CD4-positive, alpha-beta T cell treated with Interleukin-4 for 1 hour (primary cell): ENCODE measurements around the gene PPARD.
A peak's percentile ranks its signal among the peaks of the same experiment; 100 is the strongest.
"Not testable (repeated sequence)": the region's sequence is repeated elsewhere in the genome, so short reads cannot be mapped to it uniquely, and the experiment has no call there.

Experiments
- DNase-seq, 2 donors: peaks; one replicate each; pipeline ENCODE4 v3.0.0-alpha.2; 2020 to 2022

Gene PPARD

DNA sequence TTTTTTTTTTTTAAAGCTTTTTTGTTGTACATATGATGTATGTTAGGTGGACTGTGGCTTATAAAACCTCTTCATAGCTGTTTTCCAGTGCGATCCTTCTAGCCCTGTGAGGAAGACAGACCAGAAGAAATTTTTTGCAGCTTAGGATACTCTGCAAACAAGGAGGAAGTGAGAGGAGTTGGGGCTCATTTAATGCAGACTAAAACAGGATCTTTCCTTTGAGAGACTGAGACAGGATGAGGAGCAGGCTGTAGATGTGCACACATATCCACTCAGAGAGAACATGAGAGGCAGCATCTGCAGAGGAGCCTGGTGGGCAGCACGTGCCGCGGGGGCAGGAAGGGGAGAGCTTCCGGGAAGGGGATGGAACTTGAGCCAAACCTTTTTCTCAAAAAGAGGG, 45.7 kb downstream of the PPARD start:
- no peak for DNase-seq

DNA sequence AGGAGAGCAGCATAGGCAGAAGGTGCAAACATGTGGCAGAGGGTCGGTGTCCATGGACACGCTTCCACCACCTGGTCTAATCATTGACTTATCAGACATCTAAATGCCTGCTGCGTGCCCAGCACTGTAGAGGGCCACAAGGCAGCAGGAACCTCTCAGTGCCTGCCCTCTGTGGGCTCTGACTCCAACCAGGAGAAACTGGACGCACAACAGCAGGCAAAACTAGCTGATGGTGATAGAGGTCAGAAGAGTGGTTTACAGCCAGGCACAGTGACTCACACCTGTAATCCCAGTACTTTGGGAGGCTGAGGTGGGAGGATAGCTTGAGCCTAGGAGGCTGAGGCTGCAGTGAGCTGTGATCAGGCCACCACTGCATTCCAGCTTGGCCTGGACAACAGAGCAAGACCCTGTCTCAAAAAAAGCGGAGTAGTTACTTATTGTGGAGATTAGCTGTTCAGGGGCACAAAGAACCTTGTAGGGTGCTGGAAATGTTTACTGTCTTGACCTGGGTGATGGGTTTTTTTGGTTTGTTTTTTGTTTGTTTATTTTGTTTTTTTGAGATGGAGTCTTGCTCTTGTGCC, 46.5 kb downstream of the PPARD start:
- no peak for DNase-seq

GRCh38 chr6:35389386-35389785, 47.0 kb downstream of the PPARD start:
- DNase-seq, result not testable (repeated sequence)

- peak in 1 of 2 donors; percentile 23 for DNase-seq
Measured at GRCh38 chr6:35391240-35391968, 49.0 kb downstream of the PPARD start.

- no peak for DNase-seq
Measured at GRCh38 chr6:35392111-35392702, 49.8 kb downstream of the PPARD start.

DNA sequence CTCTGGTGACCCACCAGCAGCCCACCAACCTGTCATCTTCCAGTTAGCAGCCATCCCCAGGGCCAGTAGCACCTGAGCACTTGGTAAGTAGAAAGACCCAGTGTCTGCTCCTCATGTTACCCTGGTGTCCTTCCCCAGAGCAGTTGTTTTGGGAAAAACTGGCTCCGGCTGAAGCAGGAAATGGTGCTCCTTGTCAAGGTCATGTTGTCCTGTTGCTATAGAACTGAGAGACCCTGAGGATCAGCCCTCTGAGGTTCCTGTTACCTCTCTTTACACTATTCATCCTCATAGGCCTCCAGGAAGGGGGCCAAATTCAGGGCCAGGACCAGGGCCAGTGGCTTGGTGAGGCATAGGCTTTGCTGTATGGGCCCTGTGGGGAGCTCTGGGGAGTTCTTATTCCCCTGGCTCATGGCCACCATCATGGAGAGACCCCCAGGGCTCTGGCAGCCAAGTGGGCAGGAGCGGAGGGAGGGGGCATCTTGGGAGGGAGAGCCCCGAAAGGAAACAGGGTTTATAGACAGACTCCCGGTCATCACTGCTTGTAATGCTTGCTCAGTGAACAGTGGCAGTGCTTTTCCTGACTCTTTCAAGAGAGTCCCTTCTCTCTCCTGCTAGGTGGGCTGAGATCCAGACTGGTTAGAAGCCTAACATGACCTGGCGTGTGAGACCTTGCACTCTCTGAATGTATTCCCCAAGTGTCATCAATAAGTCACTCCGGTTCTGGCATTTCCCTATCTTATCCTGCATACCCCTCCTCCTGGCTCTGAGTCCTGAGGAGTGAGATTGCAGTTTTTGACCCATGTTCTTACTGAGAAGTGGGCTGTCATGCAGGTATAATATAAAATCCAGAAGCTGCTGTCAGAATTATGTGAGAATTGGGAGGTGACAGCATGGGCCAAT, 50.7 kb downstream of the PPARD start:
- no peak for DNase-seq

DNA sequence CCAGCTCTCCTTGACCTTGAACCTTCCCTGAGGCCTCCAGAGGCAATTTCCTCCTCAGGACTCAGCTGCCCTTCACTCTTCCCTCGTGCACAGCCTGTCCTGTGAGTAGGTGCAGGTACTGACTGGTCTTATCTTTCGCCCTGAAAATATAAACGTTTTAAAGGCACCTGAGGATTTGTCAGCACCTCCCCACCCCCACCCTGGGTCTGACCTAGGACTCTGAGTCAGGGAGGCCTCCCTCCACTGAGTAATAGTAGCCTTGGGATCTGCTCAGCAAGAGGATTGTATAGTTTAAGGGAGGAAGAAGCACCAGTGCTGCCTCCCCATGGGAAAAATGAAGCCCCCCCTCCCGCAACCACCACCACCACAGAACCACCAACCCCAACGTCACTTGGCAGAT, 54.6 kb downstream of the PPARD start:
- DNase-seq, result no peak

DNA sequence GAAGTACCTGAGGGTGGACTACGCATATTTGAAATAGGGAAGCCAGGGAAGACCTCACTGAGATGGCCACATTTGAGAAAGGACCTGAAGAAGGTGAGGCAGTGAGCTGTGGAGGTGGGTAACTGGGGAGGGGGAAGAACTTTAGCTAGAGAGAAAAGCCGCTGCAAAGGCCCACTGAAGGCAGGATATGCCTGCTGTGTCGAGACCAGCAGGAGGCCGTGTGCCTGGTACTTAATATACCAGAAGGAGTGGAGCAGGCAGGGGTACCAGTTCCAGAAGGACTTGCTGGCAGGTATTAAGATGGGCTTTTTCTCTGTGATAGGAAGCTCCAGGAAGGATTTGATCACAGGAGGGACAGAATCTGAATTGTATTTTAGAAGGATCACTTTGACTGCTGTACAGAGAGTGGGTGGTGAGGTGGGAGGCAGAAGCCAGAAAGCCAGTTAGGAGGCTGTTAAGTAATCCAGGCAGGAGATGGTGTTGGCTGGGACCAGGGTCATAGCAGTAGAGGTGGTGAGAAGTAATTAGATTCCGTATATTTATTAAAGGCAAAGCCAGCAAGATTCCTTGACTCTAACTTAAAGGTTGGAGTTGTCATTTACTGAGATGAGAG, 55.6 kb downstream of the PPARD start:
- DNase-seq, result no peak

DNA sequence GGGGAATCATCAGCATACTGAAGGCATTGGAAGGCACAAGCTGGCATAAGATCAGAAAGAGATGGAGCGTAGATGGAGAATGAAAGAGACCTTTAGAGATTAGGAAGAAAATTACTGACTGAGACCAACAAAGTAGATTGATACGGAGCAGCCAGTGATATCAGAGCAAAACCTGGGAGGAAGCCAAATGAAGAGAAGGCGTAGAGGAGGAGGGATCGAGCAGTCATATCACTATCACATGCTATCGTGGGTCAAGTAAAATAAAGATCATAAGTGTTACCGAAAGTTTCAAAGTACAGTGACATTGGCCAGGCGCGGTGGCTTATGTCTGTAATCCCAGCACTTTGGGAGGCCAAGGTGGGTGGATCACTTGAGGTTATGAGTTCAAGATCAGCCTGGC, 56.2 kb downstream of the PPARD start:
- DNase-seq, result no peak

DNA sequence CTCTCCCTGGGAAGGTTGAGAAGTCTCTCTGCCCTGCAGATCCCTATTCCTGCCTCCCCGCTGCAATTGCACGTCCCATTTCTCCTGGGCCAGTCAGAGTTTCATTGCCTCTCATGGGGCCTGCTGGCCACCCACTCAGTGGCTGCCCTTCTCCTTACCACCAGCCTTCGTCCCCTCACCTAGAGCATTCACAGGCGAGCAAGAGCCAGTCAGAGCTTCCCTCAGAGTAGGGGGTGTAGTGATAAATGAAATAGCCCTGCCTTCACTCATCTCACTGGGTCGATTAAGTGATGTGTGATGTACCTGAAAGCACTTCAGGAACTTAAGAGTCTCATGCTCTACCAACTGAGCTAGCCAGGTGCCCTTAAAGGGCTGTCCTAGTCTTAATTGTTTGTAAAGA, 57.8 kb downstream of the PPARD start:
- DNase-seq, result no peak

- DNase-seq, result no peak
Measured at GRCh38 chr6:35400901-35401311, 58.5 kb downstream of the PPARD start.

- DNase-seq, result no peak
Measured at GRCh38 chr6:35401514-35401913, 59.2 kb downstream of the PPARD start.

DNA sequence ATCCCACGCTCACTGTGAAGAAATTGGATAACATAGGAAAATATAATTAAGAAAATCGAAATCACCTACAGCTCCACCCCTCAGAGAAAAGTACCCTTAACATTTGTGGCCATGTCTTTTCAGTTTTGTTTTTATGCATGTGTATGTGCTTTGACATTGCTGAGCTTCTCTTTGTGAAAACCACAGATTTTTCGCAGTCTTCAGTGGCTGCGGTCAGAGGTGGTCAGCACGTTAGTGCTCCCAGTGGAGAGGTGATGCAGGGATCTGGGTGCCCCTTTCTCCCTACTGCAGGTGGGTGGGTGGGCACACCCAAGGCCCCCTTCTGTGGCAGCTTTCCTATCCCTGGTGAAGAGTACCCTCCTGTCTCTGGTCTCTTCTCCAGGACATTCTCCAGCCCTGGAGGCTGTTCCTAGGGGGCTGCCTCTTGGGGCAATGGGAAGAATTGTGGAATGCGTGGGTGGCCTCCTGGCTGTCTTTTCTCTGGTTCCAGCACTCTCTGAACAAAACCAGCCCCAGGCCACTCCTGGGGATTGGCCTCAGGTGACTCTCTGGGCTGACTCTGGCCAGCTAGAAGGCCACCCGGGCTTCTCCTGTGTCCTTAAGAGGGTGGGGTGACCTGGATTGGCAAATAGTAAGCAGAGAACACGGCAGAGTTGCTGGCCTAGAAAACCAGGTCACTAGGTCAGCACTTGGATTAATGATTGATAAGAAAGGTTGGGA, 59.9 kb downstream of the PPARD start:
- no peak for DNase-seq

GRCh38 chr6:35402856-35403191, 60.5 kb downstream of the PPARD start:
- DNase-seq, result no peak

DNA sequence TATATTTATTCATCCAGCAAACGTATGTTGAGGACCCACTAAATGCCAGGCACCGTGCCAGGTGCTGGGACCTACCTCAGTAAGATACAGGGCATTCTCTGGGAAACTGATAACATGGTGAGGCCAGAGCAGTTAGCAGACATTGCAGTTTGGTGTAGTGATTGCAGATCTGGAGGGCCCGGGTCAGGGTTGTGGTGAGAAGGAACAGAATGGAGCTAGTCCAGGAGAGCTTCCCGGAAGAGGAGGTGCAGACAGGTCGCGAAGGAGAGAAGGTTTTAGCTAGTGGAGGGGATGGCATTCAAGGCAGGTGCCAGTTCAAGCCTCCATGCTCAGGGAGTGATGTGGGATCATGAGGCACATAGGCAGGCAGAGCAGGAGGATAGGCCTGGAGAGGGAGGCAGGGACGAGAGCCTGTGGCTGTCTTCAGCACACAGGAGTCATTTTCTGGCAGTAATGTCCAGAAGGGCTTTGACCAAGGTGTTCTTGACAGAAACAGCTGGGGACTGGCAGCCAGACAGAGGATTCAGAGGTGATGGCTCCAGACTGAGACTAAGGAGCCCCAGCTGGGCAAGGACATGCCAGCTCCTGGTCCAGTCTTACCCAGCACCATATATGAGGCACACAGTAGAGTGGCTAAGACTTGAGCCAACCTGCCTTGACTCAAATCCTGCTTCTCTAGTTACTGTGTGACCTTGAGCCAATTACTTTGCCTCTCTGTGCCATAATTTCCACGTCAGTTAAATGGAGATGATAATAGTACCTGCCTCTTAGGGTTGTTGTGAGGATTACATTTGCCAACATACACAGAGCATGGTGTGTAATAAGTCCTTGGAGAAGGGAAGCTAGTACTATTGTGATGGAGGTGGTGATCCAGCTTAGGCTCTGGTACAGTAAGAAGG, 61.4 kb downstream of the PPARD start:
- DNase-seq, result no peak

DNA sequence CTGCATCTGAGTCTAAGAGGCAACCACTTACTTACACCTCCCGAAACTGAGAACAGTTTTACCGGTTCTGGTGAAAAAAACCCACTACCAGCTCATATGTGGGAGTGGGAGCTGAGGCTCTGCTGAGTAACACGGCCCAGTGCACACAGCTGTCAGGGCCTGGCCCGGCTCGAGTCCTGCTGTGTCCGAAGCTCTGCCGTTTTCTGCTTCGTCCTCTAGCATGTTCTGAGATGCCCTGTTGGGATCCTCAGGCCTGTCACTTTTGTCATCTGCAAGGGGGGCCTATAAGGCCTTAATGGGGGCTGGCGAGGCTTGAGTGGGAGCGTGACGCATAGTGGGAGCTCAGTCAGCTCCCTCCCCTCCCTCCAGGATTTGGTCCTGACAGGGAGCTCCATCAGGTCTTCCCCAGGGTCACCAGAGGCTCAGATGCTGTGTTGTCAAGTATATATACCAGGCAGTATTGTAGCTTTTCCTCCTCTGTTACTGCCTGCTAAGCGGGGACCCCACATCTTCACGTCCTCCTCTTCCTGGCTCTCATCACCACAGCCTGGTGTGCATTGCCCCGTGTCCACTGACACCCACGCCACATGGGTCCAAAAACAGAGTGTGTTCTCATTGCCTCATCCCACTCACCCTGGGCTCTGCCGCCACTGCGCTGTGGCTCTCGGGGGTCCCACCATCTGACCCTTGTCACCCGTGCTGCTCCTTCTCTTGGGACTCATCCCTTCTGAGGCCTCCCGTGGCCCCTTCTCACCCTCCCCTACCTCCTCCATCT, 64.5 kb downstream of the PPARD start:
- no peak for DNase-seq

GRCh38 chr6:35409245-35409644, 66.9 kb downstream of the PPARD start:
- DNase-seq, result no peak

DNA sequence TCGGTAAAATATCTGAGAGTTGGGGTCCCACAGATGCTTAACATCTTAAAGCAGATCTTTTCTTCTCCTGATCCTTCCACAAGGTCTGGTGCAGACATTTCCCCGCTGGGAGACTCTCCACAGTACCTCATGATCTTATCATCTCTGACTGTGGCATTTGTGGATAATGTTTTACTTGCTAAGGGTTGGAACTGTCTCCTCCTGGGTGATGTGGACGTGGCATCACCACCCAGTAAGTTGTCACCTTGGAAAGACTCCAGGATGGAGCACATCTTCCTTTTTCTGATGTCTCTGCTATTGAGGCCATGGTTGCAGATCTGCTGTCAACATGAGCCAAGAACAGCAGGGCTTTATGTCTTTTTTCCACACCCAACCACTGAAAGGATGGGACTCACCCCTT, 67.8 kb downstream of the PPARD start:
- no peak for DNase-seq

GRCh38 chr6:35411066-35411465, 68.7 kb downstream of the PPARD start:
- DNase-seq, result no peak

DNA sequence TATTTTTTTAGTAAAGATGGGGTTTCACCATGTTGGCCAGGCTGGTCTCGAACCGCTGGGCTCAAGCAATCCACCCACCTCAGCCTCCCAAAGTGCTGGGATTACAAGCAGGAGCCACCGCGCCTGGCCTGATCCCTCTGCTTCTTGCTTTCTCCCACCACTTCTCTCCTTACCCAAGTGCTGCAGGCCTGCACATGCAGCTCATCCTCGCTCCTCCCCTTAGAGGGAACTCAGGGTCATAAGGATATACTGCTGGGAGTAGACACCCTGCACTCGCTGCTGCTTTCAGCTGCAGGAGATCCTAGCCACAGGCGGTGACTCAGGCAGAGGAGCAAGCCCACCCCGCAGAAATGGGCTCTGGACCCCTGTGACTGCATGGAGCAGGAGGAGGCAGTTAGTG, 69.7 kb downstream of the PPARD start:
- DNase-seq, result no peak

DNA sequence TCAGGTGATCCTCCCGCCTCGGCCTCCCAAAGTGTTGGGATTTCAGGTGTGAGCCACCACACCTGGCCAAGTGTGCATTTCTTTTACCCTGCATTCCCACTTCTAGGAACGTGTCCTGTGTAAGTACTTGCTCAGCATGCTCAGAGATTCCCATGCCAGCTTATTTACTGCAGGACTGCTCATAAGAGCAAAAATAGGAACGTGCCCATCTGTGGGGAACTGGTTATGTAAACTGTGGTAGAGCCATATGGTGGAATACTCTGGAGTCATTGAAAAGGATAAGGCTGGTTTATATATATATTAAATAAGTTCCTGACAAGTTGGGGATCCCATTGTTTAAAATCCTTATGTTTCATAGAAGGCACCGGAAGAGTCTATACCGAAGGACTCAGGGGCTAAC, 71.6 kb downstream of the PPARD start:
- DNase-seq, result no peak
